IMR-90 (cell line): Measurements from ENCODE around the gene ADAMTS16.

ENCODE experiments used
- BHLHE40 ChIP-seq: fragments of 150-350 bp; IDR thresholded peaks from 2 replicates; pipeline ENCODE4 v1.6.1; 2016; ENCODE audit warnings: mild to moderate bottlenecking, low read depth, low read length
- MAZ ChIP-seq: IDR thresholded peaks from 2 replicates; pipeline ENCODE4 v1.6.1; 2012; ENCODE audit warnings: low read depth, mild to moderate bottlenecking, low read length, improper control_type of control experiment, moderate library complexity, borderline replicate concordance
- NFE2L2 ChIP-seq: fragments of 150-350 bp; IDR thresholded peaks from 2 replicates; pipeline ENCODE4 v1.6.1; 2016; ENCODE audit warnings: low read depth, mild to moderate bottlenecking, low read length
- POLR2A ChIP-seq: IDR thresholded peaks from 2 replicates; pipeline ENCODE4 v1.6.1; 2012; ENCODE audit warnings: mild to moderate bottlenecking, low read depth, low read length
- RCOR1 ChIP-seq: IDR thresholded peaks from 2 replicates; pipeline ENCODE4 v1.6.1; 2012; ENCODE audit warnings: mild to moderate bottlenecking, low read length, improper control_type of control experiment; ENCODE audit not compliant: insufficient replicate concordance
- SMC3 ChIP-seq: fragments of 150-350 bp; IDR thresholded peaks from 2 replicates; pipeline ENCODE4 v1.6.1; 2016; ENCODE audit warnings: low read depth, mild to moderate bottlenecking, antibody characterized with exemption, low read length, moderate library complexity
- TF ChIP-seq, protein P1 (sequence below): conservative IDR thresholded peaks from 2 replicates; pipeline ENCODE4 v1.5.1; 2012; ENCODE audit warnings: mild to moderate bottlenecking, low read depth, low read length, improper control_type of control experiment

DNA sequence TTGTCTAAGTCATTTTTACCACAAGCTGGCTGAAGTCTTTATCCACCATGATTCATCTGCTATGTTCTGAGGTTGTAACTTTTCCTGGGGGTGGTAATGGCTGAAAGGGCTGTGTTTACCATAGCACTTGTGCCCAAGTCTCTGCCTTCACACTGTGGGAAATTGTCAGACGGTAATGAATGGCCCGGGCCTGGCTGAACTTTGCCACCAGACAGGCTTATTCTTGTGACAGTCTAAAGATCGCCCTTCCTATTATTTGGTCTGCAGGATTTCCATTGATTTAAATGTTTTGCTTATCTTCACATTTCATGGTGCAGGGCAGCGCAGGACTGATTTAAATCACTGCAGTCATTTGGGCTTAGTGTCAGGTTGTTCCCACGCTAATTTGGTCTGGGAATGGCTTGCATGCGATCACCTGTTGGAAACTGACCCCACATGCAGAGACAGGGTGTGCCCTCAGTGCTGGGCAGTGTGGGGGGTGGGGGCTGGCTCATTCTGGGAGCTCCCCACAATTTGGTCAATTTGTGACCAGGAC lies 173.0 kb downstream of the ADAMTS16 start:
- TF ChIP-seq, protein P1, sequence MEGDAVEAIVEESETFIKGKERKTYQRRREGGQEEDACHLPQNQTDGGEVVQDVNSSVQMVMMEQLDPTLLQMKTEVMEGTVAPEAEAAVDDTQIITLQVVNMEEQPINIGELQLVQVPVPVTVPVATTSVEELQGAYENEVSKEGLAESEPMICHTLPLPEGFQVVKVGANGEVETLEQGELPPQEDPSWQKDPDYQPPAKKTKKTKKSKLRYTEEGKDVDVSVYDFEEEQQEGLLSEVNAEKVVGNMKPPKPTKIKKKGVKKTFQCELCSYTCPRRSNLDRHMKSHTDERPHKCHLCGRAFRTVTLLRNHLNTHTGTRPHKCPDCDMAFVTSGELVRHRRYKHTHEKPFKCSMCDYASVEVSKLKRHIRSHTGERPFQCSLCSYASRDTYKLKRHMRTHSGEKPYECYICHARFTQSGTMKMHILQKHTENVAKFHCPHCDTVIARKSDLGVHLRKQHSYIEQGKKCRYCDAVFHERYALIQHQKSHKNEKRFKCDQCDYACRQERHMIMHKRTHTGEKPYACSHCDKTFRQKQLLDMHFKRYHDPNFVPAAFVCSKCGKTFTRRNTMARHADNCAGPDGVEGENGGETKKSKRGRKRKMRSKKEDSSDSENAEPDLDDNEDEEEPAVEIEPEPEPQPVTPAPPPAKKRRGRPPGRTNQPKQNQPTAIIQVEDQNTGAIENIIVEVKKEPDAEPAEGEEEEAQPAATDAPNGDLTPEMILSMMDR, result no peak
- TF ChIP-seq BHLHE40, result no peak
- TF ChIP-seq RCOR1, result no peak
- no peak for TF ChIP-seq SMC3
- no peak for TF ChIP-seq POLR2A
- no peak for TF ChIP-seq MAZ
- no peak for TF ChIP-seq NFE2L2
